Endothelial cell of umbilical vein (primary cell): ENCODE data around the gene METRNL. TPM values are rescaled to one million over a fixed set of nuclear protein-coding genes. Genes with fewer than 3 reads are reported as not detected.

Experiments used
- BruUV-seq: library from RNA; stranded (reverse); fragments of 400-500 nt; replicated peaks from 2 replicates; lab custom pipeline; 2021; lab: Mats Ljungman, UMichigan
- CTCF ChIA-PET: fragments of 300-600, 350-600 bp; sonication (Branson Sonifier 250); formaldehyde crosslinking; loops from one replicate; lab custom pipeline; 2021; ENCODE audit warnings: antibody characterized with exemption, inconsistent platforms; lab: Charles Lee
- POLR2A ChIA-PET: fragments of 300-600, 350-600 bp; sonication (Branson Sonifier 250); formaldehyde crosslinking; loops from one replicate; lab custom pipeline; 2021; ENCODE audit warnings: antibody characterized with exemption, inconsistent platforms; lab: Charles Lee
- DNase-seq: peaks from one replicate; pipeline ENCODE4 v3.0.0-alpha.2; 2011; ENCODE audit warnings: low read depth, low spot score
- FAIRE-seq: peaks from 2 replicates; lab custom pipeline; 2011; peaks lifted over from hg19 to GRCh38; lab: Jason Lieb, UNC
- H2AFZ ChIP-seq: 2 replicates; pipeline ENCODE4 v1.6.0; 2012; ENCODE audit warnings: low read depth, low read length, control low read depth, inconsistent platforms
- H3K27ac ChIP-seq: 2 replicates; pipeline ENCODE4 v1.5.1; 2011; ENCODE audit warnings: low read depth, mild to moderate bottlenecking, control low read depth, low read length, moderate library complexity; ENCODE audit not compliant: insufficient read depth
- H3K27me3 ChIP-seq, 2 experiments: 2 replicates each; pipeline versions ENCODE4 v1.6.0 to v1.6.1; 2011; ENCODE audit warnings: low read length in 2 of 2, mixed read lengths in 1 of 2; ENCODE audit not compliant: control insufficient read depth in 2 of 2, insufficient read depth in 2 of 2
- H3K36me3 ChIP-seq, 2 experiments: 2 replicates in 1 of 2; 3 replicates in 1 of 2; pipeline ENCODE4 v1.5.1; 2011; ENCODE audit warnings: low read length in 2 of 2, mild to moderate bottlenecking in 1 of 2, moderate library complexity in 1 of 2; ENCODE audit not compliant: control insufficient read depth in 2 of 2, insufficient read depth in 2 of 2; ENCODE audit errors: extremely low read depth in 1 of 2
- H3K4me1 ChIP-seq: 3 replicates; pipeline ENCODE4 v1.5.1; 2011; ENCODE audit warnings: mild to moderate bottlenecking, low read length; ENCODE audit not compliant: control insufficient read depth, insufficient read depth; ENCODE audit errors: extremely low read depth
- H3K4me2 ChIP-seq: 2 replicates; pipeline ENCODE4 v1.6.1; 2011; ENCODE audit warnings: low read length, control low read depth, mixed read lengths; ENCODE audit not compliant: insufficient read depth
- H3K4me3 ChIP-seq, 3 experiments: fragments of 200-600 bp in 1 of 3; sonication (generic), shearing (Covaris generic) in 1 of 3; replicated peaks in 1 of 3; 2 replicates each; pipeline ENCODE4 v1.5.1; 2011 to 2016; ENCODE audit warnings: control low read depth in 3 of 3, low read length in 3 of 3, mild to moderate bottlenecking in 2 of 3, inconsistent platforms in 1 of 3, low read depth in 1 of 3, moderate library complexity in 1 of 3; ENCODE audit not compliant: insufficient read depth in 1 of 3
- H3K79me2 ChIP-seq: 2 replicates; pipeline ENCODE4 v1.6.0; 2012; ENCODE audit warnings: low read length, inconsistent platforms; ENCODE audit not compliant: control insufficient read depth, insufficient read depth
- H3K9ac ChIP-seq: replicated peaks from 2 replicates; pipeline ENCODE3; 2011; ENCODE audit warnings: low read length, control low read depth; ENCODE audit not compliant: insufficient read depth; ENCODE audit errors: extremely low read depth
- H3K9me1 ChIP-seq: replicated peaks from 3 replicates; pipeline ENCODE4 v1.6.0; 2011; ENCODE audit warnings: mild to moderate bottlenecking, low read length; ENCODE audit not compliant: control insufficient read depth, insufficient read depth; ENCODE audit errors: extremely low read depth
- H3K9me3 ChIP-seq: replicated peaks from 2 replicates; pipeline ENCODE4 v1.5.1; 2012; ENCODE audit warnings: low read length, inconsistent platforms; ENCODE audit not compliant: control insufficient read depth, insufficient read depth
- H4K20me1 ChIP-seq: replicated peaks from 2 replicates; pipeline ENCODE3; 2011; ENCODE audit warnings: mild to moderate bottlenecking, low read length; ENCODE audit not compliant: control insufficient read depth, insufficient read depth; ENCODE audit errors: extremely low read depth
- EZH2 ChIP-seq: IDR thresholded peaks from 2 replicates; pipeline ENCODE4 v1.6.1; 2012; ENCODE audit warnings: borderline replicate concordance, low read depth, mild to moderate bottlenecking, moderate library complexity, low read length, inconsistent platforms; ENCODE audit not compliant: severe bottlenecking
- FOS ChIP-seq: IDR thresholded peaks from 2 replicates; pipeline ENCODE4 v1.6.1; 2011; ENCODE audit warnings: mild to moderate bottlenecking, low read length, moderate library complexity, borderline replicate concordance; ENCODE audit not compliant: insufficient read depth
- GATA2 ChIP-seq: IDR thresholded peaks from 2 replicates; pipeline ENCODE4 v1.7.0; 2011; ENCODE audit warnings: low read depth, mild to moderate bottlenecking, moderate library complexity, mixed read lengths, low read length; ENCODE audit not compliant: insufficient read length, insufficient read depth
- JUN ChIP-seq: IDR thresholded peaks from 2 replicates; pipeline ENCODE4 v1.6.1; 2011; ENCODE audit warnings: borderline replicate concordance, low read depth; ENCODE audit not compliant: insufficient read length, insufficient read depth
- MYC ChIP-seq: IDR thresholded peaks from one replicate; pipeline ENCODE4 v1.6.1; 2011; ENCODE audit warnings: mild to moderate bottlenecking, low read depth, low read length
- POLR2A ChIP-seq: IDR thresholded peaks from 2 replicates; pipeline ENCODE4 v1.6.1; 2012; ENCODE audit warnings: low read depth, mild to moderate bottlenecking, control low read depth, low read length
- POLR2AphosphoS5 ChIP-seq: IDR thresholded peaks from 2 replicates; pipeline ENCODE4 v1.6.1; 2012; ENCODE audit warnings: low read depth, mild to moderate bottlenecking, control low read depth, low read length, moderate library complexity; ENCODE audit not compliant: insufficient read depth
- dilution Hi-C: fragments of 300-500 bp; cut with MboI; formaldehyde crosslinking; loops from one replicate; pipeline ENCODE4 v1.15.0; 2019; ENCODE audit warnings: low sequenced_read_pairs; ENCODE audit not compliant: extremely low pct_ligation_motif_present
- intact Hi-C: fragments of 100-400 bp; cut with micrococcal nuclease; formaldehyde crosslinking; loops from one replicate; pipeline ENCODE4 v1.10.0; 2022
- polyA plus RNA-seq, 4 experiments: library from polyadenylated mRNA; depleted of rRNA in 3 of 4; stranded (reverse) in 3 of 4; unstranded in 1 of 4; fragments of >200 nt; gene quantifications; 2 replicates each; pipeline versions ENCODE4 v1.2.1 to v1.2.3, GENCODE V29; 2011 to 2012; ENCODE audit warnings: missing spikeins in 1 of 4
- total RNA-seq: library from RNA; stranded (reverse); gene quantifications from 2 replicates; pipeline ENCODE4 v1.2.3, GENCODE V29; 2021
- TF ChIP-seq, protein P1 (sequence below): IDR thresholded peaks from 2 replicates; pipeline ENCODE4 v1.6.1; 2011; ENCODE audit not compliant: insufficient read depth, insufficient read length
- TF ChIP-seq, protein P2 (sequence below), 2 donors: IDR thresholded peaks; 1 replicate in 1 of 2; 2 replicates in 1 of 2; pipeline ENCODE4 v1.5.1; 2011; ENCODE audit warnings: low read length in 2 of 2, mild to moderate bottlenecking in 2 of 2, moderate library complexity in 2 of 2, control low read depth in 1 of 2, inconsistent platforms in 1 of 2, low read depth in 1 of 2; ENCODE audit not compliant: insufficient read depth in 1 of 2; ENCODE audit errors: extremely low read depth in 1 of 2

Gene METRNL
- total and polyA plus RNA-seq, 2 donors (not counting 3 experiments of a cell fraction or from before 2014, with no cell fraction given): 29.5 to 54.4 TPM

DNA sequence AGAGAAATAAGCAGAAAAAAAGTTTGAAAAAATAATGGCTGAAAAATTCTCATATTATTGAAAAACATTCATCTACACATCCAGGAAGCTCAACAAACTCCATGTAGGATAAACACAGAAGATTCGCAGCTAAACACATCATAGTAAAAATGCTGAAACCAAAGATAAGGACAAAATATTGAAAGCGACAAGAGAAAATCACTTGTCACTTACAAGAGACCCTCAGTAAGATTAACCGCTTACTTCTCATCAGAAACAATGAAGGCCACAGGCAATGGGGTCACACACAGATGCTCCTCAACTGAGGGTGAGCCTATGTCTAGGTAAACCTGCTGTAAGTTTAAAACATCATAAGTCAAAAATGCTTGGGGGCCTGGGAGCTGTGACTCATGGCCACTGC lies 38.1 kb upstream of the METRNL start:
- CTCF ChIA-PET: no interaction called here
- FAIRE-seq (no peak), DNase-seq (no peak)
- Histone ChIP-seq H3K27ac (no peak overlapping the region), H3K9ac (no peak overlapping the region), H3K4me3 (no peak overlapping the region), H4K20me1 (no peaks in the 10 kb centered on the region), H3K9me1 (no peaks in the 10 kb centered on the region), H3K36me3 (no peaks in the 10 kb centered on the region), H2AFZ (no peak overlapping the region), H3K4me1 (no peaks in the 10 kb centered on the region), H3K27me3 (no peaks in the 10 kb centered on the region), H3K9me3 (no peaks in the 10 kb centered on the region), H3K4me2 (no peak overlapping the region), H3K79me2 (no peaks in the 10 kb centered on the region)
- POLR2A ChIA-PET: no interaction called here
- dilution Hi-C loops (no loop called here), intact Hi-C loops (no loop called here)
- BruUV-seq: no TSS peak
- TF ChIP-seq MYC (no peak), EZH2 (no peak), FOS (no peak), JUN (no peak), POLR2A (no peak), POLR2AphosphoS5 (no peak), GATA2 (no peak)
- TF ChIP-seq, protein P1, sequence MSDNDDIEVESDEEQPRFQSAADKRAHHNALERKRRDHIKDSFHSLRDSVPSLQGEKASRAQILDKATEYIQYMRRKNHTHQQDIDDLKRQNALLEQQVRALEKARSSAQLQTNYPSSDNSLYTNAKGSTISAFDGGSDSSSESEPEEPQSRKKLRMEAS: no peak
- TF ChIP-seq, protein P2, sequence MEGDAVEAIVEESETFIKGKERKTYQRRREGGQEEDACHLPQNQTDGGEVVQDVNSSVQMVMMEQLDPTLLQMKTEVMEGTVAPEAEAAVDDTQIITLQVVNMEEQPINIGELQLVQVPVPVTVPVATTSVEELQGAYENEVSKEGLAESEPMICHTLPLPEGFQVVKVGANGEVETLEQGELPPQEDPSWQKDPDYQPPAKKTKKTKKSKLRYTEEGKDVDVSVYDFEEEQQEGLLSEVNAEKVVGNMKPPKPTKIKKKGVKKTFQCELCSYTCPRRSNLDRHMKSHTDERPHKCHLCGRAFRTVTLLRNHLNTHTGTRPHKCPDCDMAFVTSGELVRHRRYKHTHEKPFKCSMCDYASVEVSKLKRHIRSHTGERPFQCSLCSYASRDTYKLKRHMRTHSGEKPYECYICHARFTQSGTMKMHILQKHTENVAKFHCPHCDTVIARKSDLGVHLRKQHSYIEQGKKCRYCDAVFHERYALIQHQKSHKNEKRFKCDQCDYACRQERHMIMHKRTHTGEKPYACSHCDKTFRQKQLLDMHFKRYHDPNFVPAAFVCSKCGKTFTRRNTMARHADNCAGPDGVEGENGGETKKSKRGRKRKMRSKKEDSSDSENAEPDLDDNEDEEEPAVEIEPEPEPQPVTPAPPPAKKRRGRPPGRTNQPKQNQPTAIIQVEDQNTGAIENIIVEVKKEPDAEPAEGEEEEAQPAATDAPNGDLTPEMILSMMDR (IDR thresholded peaks at IDR 0.05; ENCODE audit: extremely low read depth in 1 of 2, insufficient read depth in 1 of 2, low read depth in 1 of 2, low read length in 2 of 2): no peak
